ENCODE data around the gene TWSG1. TPM values are rescaled to one million over a fixed set of nuclear protein-coding genes. Genes with fewer than 3 reads are reported as not detected.

The TWSG1 gene
- polyA plus RNA-seq, 1 donor from 2014 or later, result 11.5 TPM

DNA sequence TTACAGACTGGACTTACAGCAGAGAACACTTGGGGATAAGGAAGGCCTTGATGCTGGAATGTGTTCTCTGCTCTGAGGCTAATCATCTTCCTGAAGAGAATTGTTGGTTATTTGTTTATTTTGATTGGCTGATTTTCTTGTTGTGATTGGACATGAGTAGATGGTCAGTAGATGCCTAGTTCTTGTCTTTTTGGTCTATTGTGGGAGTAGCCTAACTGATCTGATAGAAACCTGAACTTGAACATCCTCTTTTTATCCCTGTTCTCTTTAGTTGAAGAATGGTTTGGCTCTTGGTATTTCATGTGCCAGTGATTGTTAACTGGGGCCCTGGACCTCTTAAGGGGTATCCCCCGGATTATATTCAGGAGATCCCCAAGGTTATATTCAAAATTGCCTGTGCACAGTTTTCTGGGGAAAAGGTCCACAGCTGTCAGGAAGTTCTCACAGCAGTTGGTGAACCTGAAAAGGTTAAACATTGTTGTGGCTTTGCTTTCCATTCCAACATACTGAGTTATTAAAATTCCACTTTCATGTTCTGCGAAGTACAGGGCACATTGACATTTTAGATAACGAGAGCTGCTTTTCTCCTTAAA, 13.6 kb downstream of the TWSG1 start:
- no peaks in the 10 kb centered on the region for H3K9me2 ChIP-seq (ENCODE audit: insufficient read depth, low read length)
- H3K4me3 ChIP-seq (ENCODE audit: low read length), result no peak overlapping the region
- H3K79me2 ChIP-seq (replicated peaks; ENCODE audit: insufficient read depth, low read length), result peaks cover 18% of the 10 kb centered on the region
- H4K20me1 ChIP-seq (ENCODE audit: insufficient read depth), result no peaks in the 10 kb centered on the region
- H2AFZ ChIP-seq (ENCODE audit: low read depth, low read length), result no peak overlapping the region
- no peak overlapping the region for H3K27ac ChIP-seq (ENCODE audit: low read length)
- peaks cover 7% of the 10 kb centered on the region for H3K36me3 ChIP-seq (ENCODE audit: insufficient read depth, low read length)
- no peaks in the 10 kb centered on the region for H3F3A ChIP-seq (ENCODE audit: insufficient read depth, low read length, poor library complexity, severe bottlenecking)
- TF ChIP-seq TAF1 (IDR thresholded peaks at IDR 0.05; ENCODE audit: low read depth) (no peak), MXI1 (conservative IDR thresholded peaks at IDR 0.05; ENCODE audit: poor library complexity, severe bottlenecking) (no peak), EZH2 (IDR thresholded peaks at IDR 0.05; ENCODE audit: borderline replicate concordance, insufficient read depth, low read length, poor library complexity, severe bottlenecking) (no peak), RAD21 (conservative IDR thresholded peaks at IDR 0.05) (no peak), SMC3 (conservative IDR thresholded peaks at IDR 0.05; ENCODE audit: poor library complexity) (no peak)
- TF ChIP-seq, protein P1, sequence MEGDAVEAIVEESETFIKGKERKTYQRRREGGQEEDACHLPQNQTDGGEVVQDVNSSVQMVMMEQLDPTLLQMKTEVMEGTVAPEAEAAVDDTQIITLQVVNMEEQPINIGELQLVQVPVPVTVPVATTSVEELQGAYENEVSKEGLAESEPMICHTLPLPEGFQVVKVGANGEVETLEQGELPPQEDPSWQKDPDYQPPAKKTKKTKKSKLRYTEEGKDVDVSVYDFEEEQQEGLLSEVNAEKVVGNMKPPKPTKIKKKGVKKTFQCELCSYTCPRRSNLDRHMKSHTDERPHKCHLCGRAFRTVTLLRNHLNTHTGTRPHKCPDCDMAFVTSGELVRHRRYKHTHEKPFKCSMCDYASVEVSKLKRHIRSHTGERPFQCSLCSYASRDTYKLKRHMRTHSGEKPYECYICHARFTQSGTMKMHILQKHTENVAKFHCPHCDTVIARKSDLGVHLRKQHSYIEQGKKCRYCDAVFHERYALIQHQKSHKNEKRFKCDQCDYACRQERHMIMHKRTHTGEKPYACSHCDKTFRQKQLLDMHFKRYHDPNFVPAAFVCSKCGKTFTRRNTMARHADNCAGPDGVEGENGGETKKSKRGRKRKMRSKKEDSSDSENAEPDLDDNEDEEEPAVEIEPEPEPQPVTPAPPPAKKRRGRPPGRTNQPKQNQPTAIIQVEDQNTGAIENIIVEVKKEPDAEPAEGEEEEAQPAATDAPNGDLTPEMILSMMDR (IDR thresholded peaks at IDR 0.05; ENCODE audit: poor library complexity, severe bottlenecking), result no peak
- no peak overlapping the region for H3K9ac ChIP-seq (ENCODE audit: low read length)
- no peak overlapping the region for H3K4me2 ChIP-seq (ENCODE audit: low read length)
- H3K27me3 ChIP-seq (ENCODE audit: insufficient read depth, low read depth, low read length), result no peaks in the 10 kb centered on the region
- H3K9me3 ChIP-seq (ENCODE audit: low read length), result peaks cover 7% of the 10 kb centered on the region

DNA sequence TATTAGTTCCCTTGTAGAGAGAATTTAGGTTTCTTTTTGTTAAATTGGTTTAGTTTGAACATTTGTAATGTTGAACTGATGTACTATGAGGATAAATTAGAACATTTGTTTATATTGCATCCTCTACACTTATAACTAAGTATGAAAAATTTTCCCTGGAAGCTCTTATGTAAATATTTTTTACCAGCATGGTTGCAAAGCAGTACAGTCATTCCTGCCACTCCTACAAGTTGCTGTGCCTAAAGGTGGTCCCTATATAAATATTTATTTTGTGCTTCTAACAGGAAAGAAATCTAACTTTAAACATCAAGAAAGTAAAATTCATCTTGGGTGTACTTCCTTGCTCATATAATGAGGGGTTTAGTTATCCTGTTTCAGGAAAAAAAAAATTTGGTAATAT, 14.2 kb downstream of the TWSG1 start:
- Histone ChIP-seq H3K9me2 (ENCODE audit: insufficient read depth, low read length) (no peaks in the 10 kb centered on the region), H3F3A (ENCODE audit: insufficient read depth, low read length, poor library complexity, severe bottlenecking) (no peaks in the 10 kb centered on the region), H3K27me3 (ENCODE audit: insufficient read depth, low read depth, low read length) (no peaks in the 10 kb centered on the region), H2AFZ (ENCODE audit: low read depth, low read length) (no peak overlapping the region), H3K79me2 (replicated peaks; ENCODE audit: insufficient read depth, low read length) (peaks cover 13% of the 10 kb centered on the region), H3K9me3 (ENCODE audit: low read length) (peaks cover 2% of the 10 kb centered on the region), H3K4me3 (ENCODE audit: low read length) (no peak overlapping the region), H3K36me3 (ENCODE audit: insufficient read depth, low read length) (peaks cover under 1% of the 10 kb centered on the region), H3K9ac (ENCODE audit: low read length) (no peak overlapping the region), H4K20me1 (ENCODE audit: insufficient read depth) (no peaks in the 10 kb centered on the region), H3K4me2 (ENCODE audit: low read length) (no peak overlapping the region), H3K27ac (ENCODE audit: low read length) (no peak overlapping the region)
- TF ChIP-seq EZH2 (IDR thresholded peaks at IDR 0.05; ENCODE audit: borderline replicate concordance, insufficient read depth, low read length, poor library complexity, severe bottlenecking) (no peak), EP300 (conservative IDR thresholded peaks at IDR 0.05; ENCODE audit: poor library complexity, severe bottlenecking) (no peak), RAD21 (conservative IDR thresholded peaks at IDR 0.05) (no peak), MXI1 (conservative IDR thresholded peaks at IDR 0.05; ENCODE audit: poor library complexity, severe bottlenecking) (no peak), POLR2AphosphoS5 (IDR thresholded peaks at IDR 0.05) (no peak), TAF1 (IDR thresholded peaks at IDR 0.05; ENCODE audit: low read depth) (no peak), SMC3 (conservative IDR thresholded peaks at IDR 0.05; ENCODE audit: poor library complexity) (no peak)
- TF ChIP-seq, protein P2, sequence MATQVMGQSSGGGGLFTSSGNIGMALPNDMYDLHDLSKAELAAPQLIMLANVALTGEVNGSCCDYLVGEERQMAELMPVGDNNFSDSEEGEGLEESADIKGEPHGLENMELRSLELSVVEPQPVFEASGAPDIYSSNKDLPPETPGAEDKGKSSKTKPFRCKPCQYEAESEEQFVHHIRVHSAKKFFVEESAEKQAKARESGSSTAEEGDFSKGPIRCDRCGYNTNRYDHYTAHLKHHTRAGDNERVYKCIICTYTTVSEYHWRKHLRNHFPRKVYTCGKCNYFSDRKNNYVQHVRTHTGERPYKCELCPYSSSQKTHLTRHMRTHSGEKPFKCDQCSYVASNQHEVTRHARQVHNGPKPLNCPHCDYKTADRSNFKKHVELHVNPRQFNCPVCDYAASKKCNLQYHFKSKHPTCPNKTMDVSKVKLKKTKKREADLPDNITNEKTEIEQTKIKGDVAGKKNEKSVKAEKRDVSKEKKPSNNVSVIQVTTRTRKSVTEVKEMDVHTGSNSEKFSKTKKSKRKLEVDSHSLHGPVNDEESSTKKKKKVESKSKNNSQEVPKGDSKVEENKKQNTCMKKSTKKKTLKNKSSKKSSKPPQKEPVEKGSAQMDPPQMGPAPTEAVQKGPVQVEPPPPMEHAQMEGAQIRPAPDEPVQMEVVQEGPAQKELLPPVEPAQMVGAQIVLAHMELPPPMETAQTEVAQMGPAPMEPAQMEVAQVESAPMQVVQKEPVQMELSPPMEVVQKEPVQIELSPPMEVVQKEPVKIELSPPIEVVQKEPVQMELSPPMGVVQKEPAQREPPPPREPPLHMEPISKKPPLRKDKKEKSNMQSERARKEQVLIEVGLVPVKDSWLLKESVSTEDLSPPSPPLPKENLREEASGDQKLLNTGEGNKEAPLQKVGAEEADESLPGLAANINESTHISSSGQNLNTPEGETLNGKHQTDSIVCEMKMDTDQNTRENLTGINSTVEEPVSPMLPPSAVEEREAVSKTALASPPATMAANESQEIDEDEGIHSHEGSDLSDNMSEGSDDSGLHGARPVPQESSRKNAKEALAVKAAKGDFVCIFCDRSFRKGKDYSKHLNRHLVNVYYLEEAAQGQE (IDR thresholded peaks at IDR 0.05; ENCODE audit: borderline replicate concordance), result no peak
- TF ChIP-seq, protein P1 (IDR thresholded peaks at IDR 0.05; ENCODE audit: poor library complexity, severe bottlenecking), result no peak

Measured in neural cell (in vitro differentiated cells).